Activated naive CD4-positive, alpha-beta T cell treated with anti-CD3 and anti-CD28 coated beads, Interleukin-2, amount 50 U/mL, for 16 hours (primary cell): Measurements from ENCODE around the gene ASB6.

Experiments
- DNase-seq: peaks from one replicate; pipeline ENCODE4 v3.0.0-alpha.2; 2020

Gene ASB6

GRCh38 chr9:129624947-129625346 lies 17.0 kb downstream of the ASB6 start:
- DNase-seq: no peak

GRCh38 chr9:129624168-129624759 lies 17.7 kb downstream of the ASB6 start:
- peak; percentile 77 for DNase-seq

GRCh38 chr9:129623331-129623730 lies 18.6 kb downstream of the ASB6 start:
- no peak for DNase-seq

- no peak for DNase-seq
Observed at GRCh38 chr9:129620669-129621295, 21.2 kb downstream of the ASB6 start, which contains the start of gene C9orf50. Gene C9orf50 (minus strand): TSS chr9:129621101. CDS start chr9:129620574, 527 bp downstream.

GRCh38 chr9:129619787-129620668 lies 21.9 kb downstream of the ASB6 start:
- no peak for DNase-seq

- no peak for DNase-seq
Observed at GRCh38 chr9:129617167-129617566, 24.8 kb downstream of the ASB6 start.

- DNase-seq: no peak
Observed at GRCh38 chr9:129615407-129616285, 26.3 kb downstream of the ASB6 start.

DNA sequence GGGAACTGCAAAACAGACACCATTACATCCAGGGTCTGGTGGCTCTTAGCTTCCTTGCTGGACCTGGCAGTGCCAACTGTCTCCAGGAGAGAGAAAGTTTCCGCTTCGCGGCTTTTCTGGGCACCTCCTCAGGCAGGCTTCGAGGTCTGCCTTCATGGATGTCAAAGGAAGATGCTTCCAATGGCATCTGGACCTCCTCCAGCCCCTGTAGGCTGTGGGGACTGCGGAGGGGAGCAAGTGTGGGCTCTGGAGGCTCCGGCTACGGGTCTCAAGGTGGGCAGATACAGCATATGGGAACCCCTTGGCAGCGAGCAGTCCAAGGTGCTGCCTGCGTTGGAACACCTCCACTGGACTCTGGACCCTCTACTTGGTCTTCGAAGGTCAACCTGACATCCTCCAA lies 27.0 kb downstream of the ASB6 start:
- no peak for DNase-seq

DNA sequence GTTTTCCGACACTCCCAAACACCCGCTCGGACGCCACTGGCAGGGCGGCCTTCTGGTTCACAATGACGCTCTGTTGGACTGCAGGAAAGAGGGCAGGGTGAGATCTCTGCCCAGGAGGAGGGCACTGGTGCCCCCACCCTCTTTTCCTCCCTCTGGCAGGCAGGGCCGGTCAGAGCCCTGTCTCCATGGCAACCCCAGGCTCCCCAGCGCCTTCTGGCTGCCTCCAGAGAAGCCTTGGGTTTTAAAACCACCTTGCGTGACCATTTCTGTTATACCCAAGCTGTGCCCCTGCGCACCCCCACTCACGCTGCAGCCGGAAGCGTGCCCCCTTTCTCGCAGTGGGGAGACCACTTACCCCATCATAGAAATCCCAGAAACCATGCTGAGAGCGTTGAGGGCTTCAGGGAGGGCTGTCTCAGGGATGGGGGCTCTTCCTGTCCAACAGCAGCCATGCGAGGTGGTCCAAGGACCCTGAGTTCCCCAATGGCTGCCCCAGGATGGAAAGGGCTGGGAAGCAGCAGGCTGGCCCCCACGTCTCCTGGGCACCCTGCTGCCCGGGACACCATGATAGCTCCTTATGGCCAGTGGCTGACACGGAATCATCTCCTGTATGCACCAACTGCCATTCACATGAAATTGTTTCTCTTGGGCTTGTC lies 28.3 kb downstream of the ASB6 start:
- DNase-seq: no peak

DNA sequence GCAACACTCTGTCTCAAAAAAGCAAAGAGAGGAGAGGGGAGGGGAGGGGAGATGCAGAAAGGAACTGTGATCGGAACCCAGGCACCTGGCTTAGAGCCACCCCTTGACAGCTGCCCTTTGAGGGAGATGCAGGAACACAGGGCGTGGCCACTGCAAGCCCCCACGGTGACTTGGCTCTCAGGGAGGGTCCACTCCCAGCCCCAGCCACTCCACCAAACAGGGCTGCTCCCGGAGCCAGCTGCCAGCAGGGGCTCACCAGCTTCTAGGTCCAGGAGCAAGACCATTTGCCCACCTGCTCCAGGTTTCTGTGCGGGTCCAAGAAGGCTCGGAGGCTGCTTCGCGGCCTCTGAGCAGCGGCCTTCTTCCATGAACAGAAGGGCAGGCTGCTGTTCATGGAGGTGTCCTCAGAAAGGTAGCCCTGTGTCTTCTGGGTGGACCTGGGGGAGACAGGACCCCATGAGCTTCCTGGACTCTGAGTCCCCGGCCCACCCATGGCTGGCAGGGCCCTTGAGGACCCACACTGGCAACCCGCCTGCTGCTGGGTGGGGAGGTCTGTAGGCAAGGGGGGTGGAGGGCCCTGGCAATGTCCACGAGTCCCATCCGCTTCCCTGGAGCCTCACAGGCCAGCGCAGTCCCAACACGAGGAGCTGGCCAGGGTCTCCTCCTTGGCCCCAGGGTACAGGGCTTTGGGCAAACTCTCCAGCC lies 29.0 kb downstream of the ASB6 start:
- DNase-seq: no peak

DNA sequence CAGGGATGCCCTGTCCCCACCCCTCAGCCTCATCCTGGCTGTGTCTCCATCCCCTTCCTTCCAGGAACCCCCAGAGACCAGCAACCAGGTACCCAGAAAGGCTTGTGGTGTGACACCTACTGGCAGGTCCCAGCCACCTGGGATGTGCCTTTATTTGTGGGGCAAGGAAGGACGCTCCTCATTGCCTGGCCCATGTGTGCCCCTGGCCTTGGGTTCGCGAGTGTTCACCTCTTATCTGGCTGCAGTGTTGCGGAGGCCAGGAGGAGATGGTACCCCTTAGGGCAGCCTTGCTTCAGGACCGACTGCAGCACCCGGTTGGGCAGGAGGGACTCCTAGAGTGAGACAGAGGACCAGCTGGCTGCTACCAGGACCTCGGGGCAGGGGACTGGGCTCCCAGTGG lies 29.8 kb downstream of the ASB6 start:
- no peak for DNase-seq

DNA sequence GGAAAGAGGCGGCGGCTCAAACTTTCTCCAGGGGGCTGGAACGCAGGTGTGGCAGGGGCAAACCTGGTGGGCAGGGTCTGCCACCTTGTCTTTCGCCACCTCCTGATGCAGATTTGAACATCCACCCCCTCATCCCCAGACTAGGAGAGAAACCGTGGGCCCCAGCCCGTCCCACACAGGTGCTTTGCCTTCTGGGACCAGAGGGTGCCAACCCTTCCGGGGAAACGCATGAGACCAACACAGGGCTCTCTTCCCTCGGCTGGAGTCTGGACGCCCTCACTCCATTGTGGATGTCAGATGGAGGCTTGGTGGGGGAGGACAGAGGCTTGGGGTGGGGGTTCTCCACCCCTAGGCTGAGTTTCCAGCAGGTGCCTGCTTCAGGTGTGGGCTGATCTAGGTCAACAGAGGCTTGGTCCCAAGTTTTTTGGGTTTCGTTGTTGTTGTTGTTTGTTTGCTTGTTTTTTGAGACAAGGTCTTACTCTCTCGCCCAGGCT lies 30.6 kb downstream of the ASB6 start:
- no peak for DNase-seq

DNA sequence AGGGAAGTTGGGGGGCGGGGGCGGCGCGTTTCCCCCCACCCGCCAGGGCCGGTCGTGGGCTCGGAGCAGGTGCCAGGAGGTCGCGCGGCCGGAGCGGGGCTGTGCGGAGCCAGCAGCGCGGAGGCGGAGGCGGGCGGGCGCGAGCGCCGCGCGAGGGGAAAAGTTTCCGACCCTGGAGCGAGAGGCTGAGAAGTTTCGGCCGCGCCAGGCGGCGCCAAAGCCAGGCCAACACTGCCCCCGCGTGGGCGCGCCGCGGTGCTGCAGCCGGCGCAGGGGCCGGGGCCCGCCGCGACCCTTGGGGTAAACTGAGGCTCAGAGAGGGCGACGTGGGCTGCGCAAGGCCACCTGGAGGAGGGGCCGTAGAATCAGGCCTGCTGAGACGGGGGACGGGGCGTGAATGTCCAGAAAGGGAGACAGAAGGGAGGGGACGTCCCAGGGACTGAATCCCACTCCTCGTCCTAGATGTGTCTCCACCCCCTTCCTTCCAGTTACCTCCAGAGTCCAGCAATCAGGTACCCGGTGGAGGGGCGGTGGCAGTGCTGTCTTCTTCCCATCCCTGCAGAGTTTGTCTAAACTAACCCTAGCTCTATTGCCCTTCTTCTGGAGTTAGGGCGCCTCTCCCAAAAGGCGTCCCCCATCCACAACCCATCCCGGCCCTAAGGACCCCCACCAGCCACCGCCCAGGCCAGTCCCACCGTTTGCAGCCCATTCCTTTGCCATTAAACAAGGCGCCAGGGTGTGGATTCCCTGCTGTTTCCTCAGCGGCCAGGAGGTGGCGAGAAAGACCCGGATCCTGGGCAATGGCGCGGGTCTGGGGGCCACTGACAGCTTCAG lies 31.3 kb downstream of the ASB6 start:
- peak; percentile 72 for DNase-seq

GRCh38 chr9:129610213-129610472 lies 31.8 kb downstream of the ASB6 start:
- no peak for DNase-seq

DNA sequence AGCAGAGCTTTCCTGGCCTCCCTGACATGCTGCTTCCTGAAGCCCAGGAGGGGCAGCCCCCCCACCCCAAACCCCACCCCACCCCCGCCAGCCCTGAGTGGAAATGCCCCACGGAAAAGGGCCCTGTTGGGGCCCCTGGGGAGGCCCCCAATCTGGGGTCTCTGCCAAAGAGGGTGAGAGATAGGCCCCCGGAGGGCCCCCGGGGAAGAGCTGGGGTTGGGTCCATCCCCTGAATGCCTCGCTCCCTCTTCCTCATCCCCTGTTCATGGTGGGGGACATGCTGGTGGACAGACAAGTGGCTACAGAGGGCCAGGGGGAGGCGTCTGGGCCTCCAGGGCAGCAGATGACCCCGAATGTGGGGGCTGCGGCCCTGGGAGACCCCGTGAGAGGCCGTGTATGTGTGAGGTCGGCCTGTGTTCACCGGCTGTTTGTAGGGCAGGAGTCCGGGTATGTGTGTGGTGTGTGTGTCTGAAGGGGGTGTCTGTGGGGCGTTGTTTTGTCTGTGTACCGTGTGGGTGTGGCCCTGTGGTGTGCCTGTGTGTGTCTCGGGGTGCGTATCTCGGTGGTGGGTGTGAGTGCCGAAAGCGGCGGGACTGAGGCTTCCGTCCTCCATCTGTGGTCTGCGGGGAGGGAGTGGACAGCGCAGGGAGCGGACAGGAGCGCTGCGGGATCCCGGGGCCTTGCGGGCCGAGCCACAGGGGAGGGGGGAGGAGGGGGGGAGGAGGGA lies 32.3 kb downstream of the ASB6 start:
- peak; percentile 33 for DNase-seq

DNA sequence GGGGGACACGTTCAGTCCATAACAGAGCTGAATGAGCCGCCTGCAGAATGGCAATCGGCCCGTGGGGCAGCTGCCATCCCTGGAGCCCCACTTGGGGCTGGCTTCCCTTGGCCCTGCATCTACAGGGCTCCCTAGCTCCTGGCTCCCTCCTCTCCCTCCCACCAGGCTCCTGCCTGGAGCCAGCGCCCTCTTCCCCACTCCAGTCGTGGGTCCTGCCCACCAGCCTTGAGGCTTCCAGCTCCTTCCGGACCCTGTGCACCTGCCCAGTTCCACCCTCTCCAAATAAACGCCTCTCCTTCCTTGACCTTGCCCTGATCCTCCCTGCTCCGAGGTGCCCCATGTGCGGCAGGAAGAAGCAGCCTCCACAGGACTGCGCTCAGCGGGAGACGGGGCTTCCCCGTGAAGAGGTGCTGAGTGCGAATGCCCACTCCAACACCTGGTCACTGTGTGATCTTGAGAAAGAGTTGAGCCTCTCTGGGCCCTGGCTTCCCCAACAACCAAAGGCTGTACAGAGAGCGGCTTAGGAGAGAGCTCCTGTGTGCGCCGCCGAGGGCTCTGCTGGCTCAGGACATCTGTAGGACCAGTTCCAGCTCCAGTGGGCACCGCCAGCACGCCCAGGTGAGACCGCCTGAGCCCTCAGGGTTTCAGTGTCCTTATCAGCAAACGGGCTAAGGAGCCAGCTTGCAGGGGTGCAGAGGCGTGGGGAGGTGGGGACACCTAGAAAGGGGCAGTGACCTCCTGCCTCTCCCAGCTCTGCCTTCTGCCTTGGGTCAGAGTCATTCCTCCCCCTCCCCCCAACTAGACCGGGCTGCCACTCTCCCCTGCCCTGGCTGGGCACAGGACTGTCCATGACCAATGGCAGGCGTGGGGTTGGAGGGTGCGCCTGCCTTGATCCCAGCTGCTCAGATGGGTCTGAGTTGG lies 33.1 kb downstream of the ASB6 start:
- no peak for DNase-seq

GRCh38 chr9:129607027-129607387 lies 34.9 kb downstream of the ASB6 start:
- DNase-seq: no peak

GRCh38 chr9:129606161-129607026 lies 35.6 kb downstream of the ASB6 start:
- no peak for DNase-seq
